Activated T-helper 1 cell treated with Interleukin-2 at 50 U/mL for 16 hours (primary cell): ENCODE results near the gene KLK2.

Experiments used
- DNase-seq: peaks from one replicate; pipeline ENCODE4 v3.0.0-alpha.2; 2020; ENCODE audit warnings: low read depth

The KLK2 gene

DNA sequence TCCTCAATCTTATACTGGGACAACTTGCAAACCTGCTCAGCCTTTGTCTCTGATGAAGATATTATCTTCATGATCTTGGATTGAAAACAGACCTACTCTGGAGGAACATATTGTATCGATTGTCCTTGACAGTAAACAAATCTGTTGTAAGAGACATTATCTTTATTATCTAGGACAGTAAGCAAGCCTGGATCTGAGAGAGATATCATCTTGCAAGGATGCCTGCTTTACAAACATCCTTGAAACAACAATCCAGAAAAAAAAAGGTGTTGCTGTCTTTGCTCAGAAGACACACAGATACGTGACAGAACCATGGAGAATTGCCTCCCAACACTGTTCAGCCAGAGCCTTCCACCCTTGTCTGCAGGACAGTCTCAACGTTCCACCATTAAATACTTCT is 22.5 kb upstream of the KLK2 start:
- no peak for DNase-seq

DNA sequence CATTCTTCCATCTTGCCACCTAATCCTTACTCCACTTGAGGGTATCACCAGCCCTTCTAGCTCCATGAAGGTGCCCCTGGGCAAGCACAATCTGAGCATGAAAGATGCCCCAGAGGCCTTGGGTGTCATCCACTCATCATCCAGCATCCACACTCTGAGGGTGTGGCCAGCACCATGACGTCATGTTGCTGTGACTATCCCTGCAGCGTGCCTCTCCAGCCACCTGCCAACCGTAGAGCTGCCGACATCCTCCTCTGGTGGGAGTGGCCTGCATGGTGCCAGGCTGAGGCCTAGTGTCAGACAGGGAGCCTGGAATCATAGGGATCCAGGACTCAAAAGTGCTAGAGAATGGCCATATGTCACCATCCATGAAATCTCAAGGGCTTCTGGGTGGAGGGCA is 21.6 kb upstream of the KLK2 start:
- no peak for DNase-seq

DNA sequence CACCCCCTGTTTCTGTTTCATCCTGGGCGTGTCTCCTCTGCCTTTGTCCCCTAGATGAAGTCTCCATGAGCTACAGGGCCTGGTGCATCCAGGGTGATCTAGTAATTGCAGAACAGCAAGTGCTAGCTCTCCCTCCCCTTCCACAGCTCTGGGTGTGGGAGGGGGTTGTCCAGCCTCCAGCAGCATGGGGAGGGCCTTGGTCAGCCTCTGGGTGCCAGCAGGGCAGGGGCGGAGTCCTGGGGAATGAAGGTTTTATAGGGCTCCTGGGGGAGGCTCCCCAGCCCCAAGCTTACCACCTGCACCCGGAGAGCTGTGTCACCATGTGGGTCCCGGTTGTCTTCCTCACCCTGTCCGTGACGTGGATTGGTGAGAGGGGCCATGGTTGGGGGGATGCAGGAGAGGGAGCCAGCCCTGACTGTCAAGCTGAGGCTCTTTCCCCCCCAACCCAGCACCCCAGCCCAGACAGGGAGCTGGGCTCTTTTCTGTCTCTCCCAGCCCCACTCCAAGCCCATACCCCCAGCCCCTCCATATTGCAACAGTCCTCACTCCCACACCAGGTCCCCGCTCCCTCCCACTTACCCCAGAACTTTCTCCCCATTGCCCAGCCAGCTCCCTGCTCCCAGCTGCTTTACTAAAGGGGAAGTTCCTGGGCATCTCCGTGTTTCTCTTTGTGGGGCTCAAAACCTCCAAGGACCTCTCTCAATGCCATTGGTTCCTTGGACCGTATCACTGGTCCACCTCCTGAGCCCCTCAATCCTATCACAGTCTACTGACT is 18.4 kb upstream of the KLK2 start, which contains the start of gene KLK3:
Gene KLK3 (plus strand): TSS at position 280 of the 775 bp plus-strand sequence. CDS start 41 bp downstream, at position 321.
- no peak for DNase-seq

DNA sequence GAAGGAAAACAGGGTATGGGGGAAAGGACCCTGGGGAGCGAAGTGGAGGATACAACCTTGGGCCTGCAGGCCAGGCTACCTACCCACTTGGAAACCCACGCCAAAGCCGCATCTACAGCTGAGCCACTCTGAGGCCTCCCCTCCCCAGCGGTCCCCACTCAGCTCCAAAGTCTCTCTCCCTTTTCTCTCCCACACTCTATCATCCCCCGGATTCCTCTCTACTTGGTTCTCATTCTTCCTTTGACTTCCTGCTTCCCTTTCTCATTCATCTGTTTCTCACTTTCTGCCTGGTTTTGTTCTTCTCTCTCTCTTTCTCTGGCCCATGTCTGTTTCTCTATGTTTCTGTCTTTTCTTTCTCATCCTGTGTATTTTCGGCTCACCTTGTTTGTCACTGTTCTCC is 15.9 kb upstream of the KLK2 start:
- DNase-seq: no peak

DNA sequence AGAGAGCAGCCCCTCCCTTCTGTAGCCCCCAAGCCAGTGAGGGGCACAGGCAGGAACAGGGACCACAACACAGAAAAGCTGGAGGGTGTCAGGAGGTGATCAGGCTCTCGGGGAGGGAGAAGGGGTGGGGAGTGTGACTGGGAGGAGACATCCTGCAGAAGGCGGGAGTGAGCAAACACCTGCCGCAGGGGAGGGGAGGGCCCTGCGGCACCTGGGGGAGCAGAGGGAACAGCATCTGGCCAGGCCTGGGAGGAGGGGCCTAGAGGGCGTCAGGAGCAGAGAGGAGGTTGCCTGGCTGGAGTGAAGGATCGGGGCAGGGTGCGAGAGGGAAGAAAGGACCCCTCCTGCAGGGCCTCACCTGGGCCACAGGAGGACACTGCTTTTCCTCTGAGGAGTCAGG is 14.4 kb upstream of the KLK2 start:
- no peak for DNase-seq

DNA sequence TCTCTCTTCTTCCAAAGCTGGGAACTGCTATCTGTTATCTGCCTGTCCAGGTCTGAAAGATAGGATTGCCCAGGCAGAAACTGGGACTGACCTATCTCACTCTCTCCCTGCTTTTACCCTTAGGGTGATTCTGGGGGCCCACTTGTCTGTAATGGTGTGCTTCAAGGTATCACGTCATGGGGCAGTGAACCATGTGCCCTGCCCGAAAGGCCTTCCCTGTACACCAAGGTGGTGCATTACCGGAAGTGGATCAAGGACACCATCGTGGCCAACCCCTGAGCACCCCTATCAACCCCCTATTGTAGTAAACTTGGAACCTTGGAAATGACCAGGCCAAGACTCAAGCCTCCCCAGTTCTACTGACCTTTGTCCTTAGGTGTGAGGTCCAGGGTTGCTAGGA is 13.4 kb upstream of the KLK2 start:
- no peak for DNase-seq

DNA sequence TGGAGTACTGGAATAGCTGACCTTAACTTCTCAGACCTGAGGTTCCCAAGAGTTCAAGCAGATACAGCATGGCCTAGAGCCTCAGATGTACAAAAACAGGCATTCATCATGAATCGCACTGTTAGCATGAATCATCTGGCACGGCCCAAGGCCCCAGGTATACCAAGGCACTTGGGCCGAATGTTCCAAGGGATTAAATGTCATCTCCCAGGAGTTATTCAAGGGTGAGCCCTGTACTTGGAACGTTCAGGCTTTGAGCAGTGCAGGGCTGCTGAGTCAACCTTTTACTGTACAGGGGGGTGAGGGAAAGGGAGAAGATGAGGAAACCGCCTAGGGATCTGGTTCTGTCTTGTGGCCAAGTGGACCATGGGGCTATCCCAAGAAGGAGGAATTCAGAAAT is 12.2 kb upstream of the KLK2 start:
- no peak for DNase-seq

DNA sequence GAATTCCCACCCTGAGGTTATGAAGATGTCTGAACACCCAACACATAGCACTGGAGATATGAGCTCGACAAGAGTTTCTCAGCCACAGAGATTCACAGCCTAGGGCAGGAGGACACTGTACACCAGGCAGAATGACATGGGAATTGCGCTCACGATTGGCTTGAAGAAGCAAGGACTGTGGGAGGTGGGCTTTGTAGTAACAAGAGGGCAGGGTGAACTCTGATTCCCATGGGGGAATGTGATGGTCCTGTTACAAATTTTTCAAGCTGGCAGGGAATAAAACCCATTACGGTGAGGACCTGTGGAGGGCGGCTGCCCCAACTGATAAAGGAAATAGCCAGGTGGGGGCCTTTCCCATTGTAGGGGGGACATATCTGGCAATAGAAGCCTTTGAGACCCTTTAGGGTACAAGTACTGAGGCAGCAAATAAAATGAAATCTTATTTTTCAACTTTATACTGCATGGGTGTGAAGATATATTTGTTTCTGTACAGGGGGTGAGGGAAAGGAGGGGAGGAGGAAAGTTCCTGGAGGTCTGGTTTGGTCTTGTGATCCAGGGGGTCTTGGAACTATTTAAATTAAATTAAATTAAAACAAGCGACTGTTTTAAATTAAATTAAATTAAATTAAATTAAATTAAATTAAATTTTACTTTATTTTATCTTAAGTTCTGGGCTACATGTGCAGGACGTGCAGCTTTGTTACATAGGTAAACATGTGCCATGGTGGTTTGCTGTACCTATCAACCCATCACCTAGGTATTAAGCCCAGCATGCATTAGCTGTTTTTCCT is 11.5 kb upstream of the KLK2 start:
- no peak for DNase-seq

DNA sequence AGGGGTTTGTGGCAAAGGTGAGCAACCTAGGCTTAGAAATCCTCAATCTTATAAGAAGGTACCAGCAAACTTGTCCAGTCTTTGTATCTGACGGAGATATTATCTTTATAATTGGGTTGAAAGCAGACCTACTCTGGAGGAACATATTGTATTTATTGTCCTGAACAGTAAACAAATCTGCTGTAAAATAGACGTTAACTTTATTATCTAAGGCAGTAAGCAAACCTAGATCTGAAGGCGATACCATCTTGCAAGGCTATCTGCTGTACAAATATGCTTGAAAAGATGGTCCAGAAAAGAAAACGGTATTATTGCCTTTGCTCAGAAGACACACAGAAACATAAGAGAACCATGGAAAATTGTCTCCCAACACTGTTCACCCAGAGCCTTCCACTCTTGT is 3.8 kb upstream of the KLK2 start:
- no peak for DNase-seq

DNA sequence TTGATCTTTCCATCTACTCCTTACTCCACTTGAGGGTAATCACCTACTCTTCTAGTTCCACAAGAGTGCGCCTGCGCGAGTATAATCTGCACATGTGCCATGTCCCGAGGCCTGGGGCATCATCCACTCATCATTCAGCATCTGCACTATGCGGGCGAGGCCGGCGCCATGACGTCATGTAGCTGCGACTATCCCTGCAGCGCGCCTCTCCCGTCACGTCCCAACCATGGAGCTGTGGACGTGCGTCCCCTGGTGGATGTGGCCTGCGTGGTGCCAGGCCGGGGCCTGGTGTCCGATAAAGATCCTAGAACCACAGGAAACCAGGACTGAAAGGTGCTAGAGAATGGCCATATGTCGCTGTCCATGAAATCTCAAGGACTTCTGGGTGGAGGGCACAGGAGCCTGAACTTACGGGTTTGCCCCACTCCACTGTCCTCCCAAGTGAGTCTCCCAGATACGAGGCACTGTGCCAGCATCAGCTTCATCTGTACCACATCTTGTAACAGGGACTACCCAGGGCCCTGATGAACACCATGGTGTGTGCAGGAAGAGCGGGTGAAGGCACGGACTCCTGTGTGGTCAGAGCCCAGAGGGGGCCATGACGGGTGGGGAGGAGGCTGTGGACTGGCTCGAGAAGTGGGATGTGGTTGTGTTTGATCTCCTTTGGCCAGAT is 2.7 kb upstream of the KLK2 start:
- no peak for DNase-seq

DNA sequence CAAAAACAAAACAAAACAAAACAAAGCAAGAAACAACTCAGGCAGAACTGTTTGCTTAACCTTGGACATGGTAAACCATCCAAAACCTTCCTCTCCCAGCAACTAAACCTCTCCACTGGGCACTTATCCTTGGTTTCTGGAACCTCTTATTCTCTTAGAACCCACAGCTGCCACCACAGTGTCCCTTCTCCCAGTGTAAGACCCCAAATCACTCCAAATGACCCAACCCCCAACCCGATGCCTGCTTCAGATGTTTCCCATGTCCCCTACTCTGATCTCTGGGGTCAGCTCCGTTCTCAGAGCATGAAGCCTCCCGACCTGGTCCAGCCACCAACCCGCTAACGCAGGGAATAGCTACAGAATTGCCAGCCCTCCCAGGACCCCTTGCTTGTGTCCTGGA is 972 bp downstream of the KLK2 start:
- DNase-seq: no peak

DNA sequence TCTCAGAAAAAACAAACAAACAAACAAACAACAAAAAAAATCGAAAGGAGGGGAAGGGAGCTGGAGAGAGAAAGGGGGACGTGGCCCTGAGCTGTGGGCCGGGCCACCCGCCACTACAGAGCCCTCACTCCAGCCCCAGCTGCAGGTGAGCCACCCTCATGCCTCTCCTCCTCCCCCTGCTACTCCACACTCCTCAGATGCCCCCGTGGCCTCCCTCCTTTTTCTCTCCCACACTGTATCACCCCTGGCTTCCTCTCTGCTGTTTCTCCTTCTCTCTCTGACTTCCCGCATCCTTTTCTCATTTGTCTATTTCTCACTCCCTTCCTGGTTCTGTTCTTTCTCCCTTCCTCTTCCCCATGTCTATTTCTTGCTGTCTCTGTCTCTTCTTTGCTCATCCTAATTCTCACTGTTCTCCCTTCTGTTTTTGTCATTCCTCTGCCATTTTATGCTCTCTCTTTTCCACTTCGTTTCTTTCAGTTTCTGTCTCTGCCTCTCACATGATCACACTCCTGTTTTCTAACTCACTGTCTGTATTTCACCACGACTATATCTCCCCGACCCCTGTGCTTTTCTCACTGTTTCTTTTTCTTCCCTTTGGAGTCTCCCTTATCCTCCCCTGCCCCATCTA is 2.7 kb downstream of the KLK2 start:
- DNase-seq: no peak

DNA sequence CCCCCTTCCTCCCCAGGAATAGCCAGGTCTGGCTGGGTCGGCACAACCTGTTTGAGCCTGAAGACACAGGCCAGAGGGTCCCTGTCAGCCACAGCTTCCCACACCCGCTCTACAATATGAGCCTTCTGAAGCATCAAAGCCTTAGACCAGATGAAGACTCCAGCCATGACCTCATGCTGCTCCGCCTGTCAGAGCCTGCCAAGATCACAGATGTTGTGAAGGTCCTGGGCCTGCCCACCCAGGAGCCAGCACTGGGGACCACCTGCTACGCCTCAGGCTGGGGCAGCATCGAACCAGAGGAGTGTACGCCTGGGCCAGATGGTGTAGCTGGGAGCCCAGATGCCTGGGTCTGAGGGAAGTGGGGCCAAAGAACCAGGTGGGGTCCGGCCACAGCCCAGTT is 3.2 kb downstream of the KLK2 start:
- no peak for DNase-seq

DNA sequence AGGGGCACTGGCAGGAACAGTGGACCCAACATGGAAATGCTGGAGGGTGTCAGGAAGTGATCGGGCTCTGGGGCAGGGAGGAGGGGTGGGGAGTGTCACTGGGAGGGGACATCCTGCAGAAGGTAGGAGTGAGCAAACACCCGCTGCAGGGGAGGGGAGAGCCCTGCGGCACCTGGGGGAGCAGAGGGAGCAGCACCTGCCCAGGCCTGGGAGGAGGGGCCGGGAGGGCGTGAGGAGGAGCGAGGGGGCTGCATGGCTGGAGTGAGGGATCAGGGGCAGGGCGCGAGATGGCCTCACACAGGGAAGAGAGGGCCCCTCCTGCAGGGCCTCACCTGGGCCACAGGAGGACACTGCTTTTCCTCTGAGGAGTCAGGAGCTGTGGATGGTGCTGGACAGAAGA is 4.1 kb downstream of the KLK2 start:
- DNase-seq: no peak

DNA sequence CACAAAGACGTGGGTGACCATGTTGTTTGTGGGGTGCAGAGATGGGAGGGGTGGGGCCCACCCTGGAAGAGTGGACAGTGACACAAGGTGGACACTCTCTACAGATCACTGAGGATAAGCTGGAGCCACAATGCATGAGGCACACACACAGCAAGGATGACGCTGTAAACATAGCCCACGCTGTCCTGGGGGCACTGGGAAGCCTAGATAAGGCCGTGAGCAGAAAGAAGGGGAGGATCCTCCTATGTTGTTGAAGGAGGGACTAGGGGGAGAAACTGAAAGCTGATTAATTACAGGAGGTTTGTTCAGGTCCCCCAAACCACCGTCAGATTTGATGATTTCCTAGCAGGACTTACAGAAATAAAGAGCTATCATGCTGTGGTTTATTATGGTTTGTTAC is 5.6 kb downstream of the KLK2 start:
- no peak for DNase-seq

DNA sequence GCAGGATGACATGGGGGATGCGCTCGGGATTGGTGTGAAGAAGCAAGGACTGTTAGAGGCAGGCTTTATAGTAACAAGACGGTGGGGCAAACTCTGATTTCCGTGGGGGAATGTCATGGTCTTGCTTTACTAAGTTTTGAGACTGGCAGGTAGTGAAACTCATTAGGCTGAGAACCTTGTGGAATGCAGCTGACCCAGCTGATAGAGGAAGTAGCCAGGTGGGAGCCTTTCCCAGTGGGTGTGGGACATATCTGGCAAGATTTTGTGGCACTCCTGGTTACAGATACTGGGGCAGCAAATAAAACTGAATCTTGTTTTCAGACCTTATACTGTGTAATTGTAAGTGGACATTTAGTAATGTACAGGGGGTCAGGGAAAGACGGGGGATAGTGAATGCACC is 7.0 kb downstream of the KLK2 start:
- DNase-seq: no peak

DNA sequence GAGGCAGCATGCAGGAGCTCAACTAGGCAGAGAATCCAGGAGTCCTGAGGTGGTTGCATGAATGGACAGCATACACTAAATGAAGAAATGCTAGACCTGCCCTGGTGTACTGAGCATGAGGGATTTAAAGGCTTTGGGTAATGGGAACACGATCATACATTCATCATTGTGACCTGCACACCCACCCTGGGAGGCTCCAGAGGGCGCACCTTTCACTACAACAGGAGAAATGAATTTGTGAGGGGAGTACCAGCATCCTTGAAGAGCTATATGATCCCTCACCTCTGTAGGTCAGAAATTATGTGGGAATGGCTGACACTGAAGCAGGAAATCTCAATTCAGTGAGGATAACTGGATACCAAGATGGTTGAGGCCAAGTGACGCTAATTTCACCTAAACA is 8.9 kb downstream of the KLK2 start:
- DNase-seq: no peak

DNA sequence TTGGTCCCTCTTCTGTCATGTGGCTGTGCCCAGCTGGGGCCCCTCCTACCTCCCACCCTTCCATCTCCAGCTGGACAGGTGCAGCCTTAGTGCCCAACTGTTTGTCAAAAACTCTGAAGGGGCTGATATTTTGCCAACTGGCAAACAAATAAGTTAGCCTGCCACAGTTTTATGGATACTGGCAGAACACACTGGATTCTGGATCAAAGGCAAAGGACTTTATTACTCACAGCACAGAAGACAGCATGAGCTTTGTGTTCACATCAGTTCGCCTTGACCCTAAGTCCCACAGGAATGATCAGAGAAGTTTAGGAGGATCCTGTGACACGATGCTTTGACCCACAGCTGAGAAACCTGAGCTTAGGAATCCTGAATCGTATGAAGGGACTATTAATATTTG is 16.4 kb downstream of the KLK2 start:
- no peak for DNase-seq

DNA sequence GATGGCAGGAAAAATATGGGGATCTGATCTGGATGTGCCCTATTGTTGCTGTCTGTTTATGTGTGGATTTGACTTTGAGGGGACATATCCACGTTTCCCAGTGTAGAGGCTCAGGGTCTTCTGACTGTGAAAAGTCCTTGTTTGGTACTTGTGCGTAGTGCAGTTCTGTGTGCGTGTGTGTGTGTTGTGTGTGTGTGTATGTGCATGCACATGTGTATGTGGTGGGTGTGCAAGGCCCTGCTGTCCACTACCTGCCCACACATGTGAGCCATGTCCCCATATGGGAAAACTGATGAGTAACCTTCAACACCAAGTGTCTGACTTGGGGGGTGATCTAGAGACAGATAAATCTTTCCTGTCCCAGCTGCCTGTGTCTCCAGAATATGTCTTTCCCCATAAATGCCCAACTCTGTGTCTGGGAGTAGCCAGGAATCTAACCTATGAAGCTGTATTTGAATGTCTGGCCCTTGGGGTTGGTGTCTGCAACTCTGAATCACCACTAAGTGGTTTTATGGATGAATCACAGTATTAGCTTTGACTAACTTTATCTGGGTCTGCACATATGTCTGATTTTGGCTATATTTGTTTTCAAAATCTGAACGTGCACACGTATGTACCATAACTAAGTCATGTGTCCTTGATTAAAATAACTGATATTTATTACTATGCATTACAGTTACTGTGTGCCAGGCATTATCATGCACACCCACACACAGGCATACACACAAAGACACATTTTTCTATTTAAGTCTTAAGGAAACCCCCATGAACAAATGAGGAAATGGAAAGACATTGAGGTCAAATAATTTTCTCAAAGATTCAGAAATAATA is 17.4 kb downstream of the KLK2 start:
- DNase-seq: no peak

DNA sequence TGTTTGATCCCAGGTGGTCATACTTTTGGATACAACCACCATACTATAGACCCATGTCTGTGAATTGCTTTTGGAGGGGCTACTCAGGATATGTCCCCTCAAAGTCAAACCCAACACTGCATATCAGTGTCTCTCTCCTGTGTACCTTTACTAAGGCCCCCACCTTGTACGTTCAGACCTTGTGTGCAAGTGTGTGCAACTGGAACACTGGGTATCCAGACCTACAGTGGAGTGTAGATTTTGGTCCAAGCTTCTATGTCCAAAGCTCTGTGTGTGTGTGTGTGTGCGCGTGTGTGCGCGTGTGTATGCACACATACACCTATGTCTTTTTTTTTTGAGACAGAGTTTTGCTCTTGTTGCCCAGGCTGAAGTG is 18.0 kb downstream of the KLK2 start:
- no peak for DNase-seq

DNA sequence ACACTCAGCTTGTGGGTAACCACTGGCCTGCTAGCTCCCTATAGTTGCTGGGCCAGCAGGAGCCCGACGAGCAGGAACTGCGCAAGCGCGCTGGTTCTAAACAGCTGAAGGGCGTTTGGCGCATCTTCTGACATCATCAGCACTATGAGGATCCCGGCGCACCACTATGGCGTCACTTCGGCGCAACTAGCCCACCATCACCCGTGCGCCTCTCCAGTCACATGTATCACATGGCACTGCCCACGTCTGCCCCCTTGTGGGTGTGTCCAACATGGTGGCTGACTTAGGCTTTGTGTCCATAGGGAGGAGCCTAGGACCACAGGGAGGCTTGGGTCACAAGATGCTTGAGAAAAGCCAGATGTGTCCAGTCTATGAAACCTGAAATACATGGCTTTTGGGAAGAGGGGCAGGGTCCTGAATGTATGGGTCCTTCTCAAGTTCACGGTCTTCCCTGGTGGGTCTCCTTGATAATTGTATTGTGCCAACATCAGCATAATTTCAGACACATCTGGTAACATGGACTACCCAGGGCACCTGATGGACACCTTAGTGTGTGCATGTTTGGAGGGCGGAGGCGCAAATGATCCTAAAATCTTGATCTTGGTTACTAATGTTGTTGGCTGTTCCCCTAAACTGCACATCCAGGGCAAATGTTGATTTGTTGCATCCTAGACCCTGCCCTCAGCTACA is 20.0 kb downstream of the KLK2 start:
- no peak for DNase-seq
